HK-2 (cell line): ENCODE data around the gene MED14.

Experiments
- DNase-seq: peaks from one replicate; pipeline ENCODE4 v3.0.0-alpha.2; 2018; ENCODE audit not compliant: unreplicated experiment

The MED14 gene

GRCh38 chrX:40663880-40664630 lies 71.3 kb downstream of the MED14 start:
- no peak for DNase-seq

- DNase-seq: no peak
These were observed 72.1 kb downstream of the MED14 start for GRCh38 chrX:40663078-40663740.

GRCh38 chrX:40661489-40661888 lies 73.9 kb downstream of the MED14 start:
- DNase-seq: no peak

GRCh38 chrX:40660381-40660780 lies 75.0 kb downstream of the MED14 start:
- DNase-seq: no peak

GRCh38 chrX:40653535-40653934 lies 81.8 kb downstream of the MED14 start:
- DNase-seq: no peak

- no peak for DNase-seq
These were observed 82.7 kb downstream of the MED14 start for GRCh38 chrX:40652664-40653063.

GRCh38 chrX:40651620-40652223 lies 83.6 kb downstream of the MED14 start:
- DNase-seq: peak; percentile 55

GRCh38 chrX:40647307-40648197 lies 87.8 kb downstream of the MED14 start, which contains the start of gene CXorf38:
Gene CXorf38, minus strand, starts transcription at chrX:40647561. Its CDS starts 41 bp downstream, at chrX:40647520.
- peak; percentile 88 for DNase-seq

GRCh38 chrX:40646489-40647306 lies 88.6 kb downstream of the MED14 start:
- DNase-seq: peak; percentile 49

- DNase-seq: peak; percentile 40
These were observed 90.5 kb downstream of the MED14 start for GRCh38 chrX:40644821-40645358.

- no peak for DNase-seq
These were observed 91.2 kb downstream of the MED14 start for GRCh38 chrX:40644176-40644575.

GRCh38 chrX:40637687-40638086 lies 97.7 kb downstream of the MED14 start:
- DNase-seq: no peak

- DNase-seq: no peak
These were observed 103.1 kb downstream of the MED14 start for GRCh38 chrX:40632199-40632598.

GRCh38 chrX:40628506-40628905 lies 106.8 kb downstream of the MED14 start:
- no peak for DNase-seq

GRCh38 chrX:40625294-40625693 lies 110.0 kb downstream of the MED14 start:
- DNase-seq: no peak

GRCh38 chrX:40623665-40624064 lies 111.7 kb downstream of the MED14 start:
- no peak for DNase-seq

GRCh38 chrX:40623139-40623536 lies 112.2 kb downstream of the MED14 start, which contains the start of gene MPC1L:
Gene MPC1L, plus strand, starts transcription at chrX:40623428. Its CDS starts 138 bp downstream, at chrX:40623566.
- no peak for DNase-seq

- DNase-seq: no peak
These were observed 112.7 kb downstream of the MED14 start for GRCh38 chrX:40622479-40623138.

- no peak for DNase-seq
These were observed 117.8 kb downstream of the MED14 start for GRCh38 chrX:40617566-40617965.

- no peak for DNase-seq
These were observed 119.4 kb downstream of the MED14 start for GRCh38 chrX:40615976-40616375.
